SU-DHL-6 (cell line): ENCODE data around the gene MFSD2A.
"Not testable (repeated sequence)": the region's sequence is repeated elsewhere in the genome, so short reads cannot be mapped to it uniquely, and the experiment has no call there.

Experiments used
- H2AFZ ChIP-seq: fragments of 200-600 bp; sonication (generic); 2 replicates; pipeline ENCODE4 v1.6.1; 2014; ENCODE audit warnings: low read depth, mild to moderate bottlenecking, moderate library complexity, mixed read lengths, antibody characterized with exemption, low read length; ENCODE audit not compliant: severe bottlenecking
- H3F3A ChIP-seq: fragments of 200-600 bp; shearing (Covaris generic); 2 replicates; pipeline ENCODE4 v1.6.0; 2016; ENCODE audit warnings: antibody characterized with exemption, mild to moderate bottlenecking; ENCODE audit not compliant: insufficient read depth
- H3K27ac ChIP-seq: fragments of 200-600 bp; sonication (generic); 2 replicates; pipeline ENCODE4 v1.5.1; 2016; ENCODE audit warnings: low read depth, mild to moderate bottlenecking, low read length, moderate library complexity, mixed read lengths
- H3K27me3 ChIP-seq: fragments of 200-600 bp; sonication (generic), shearing (Covaris generic); 2 replicates; pipeline ENCODE4 v1.6.0; 2014; ENCODE audit warnings: mild to moderate bottlenecking, low read length
- H3K36me3 ChIP-seq: fragments of 200-600 bp; sonication (generic); 2 replicates; pipeline ENCODE4 v1.6.1; 2014; ENCODE audit warnings: mild to moderate bottlenecking, low read length, mixed read lengths
- H3K4me2 ChIP-seq: fragments of 300-600, 200-600 bp; shearing (Covaris generic), sonication (generic); 2 replicates; pipeline ENCODE4 v1.6.0; 2014; ENCODE audit warnings: low read length, low read depth, mild to moderate bottlenecking; ENCODE audit not compliant: poor library complexity, severe bottlenecking
- H3K4me3 ChIP-seq: fragments of 200-600 bp; sonication (generic); 2 replicates; pipeline ENCODE4 v1.5.1; 2014; ENCODE audit warnings: antibody characterized with exemption, low read length, mild to moderate bottlenecking, mixed read lengths; ENCODE audit not compliant: insufficient read depth, poor library complexity, severe bottlenecking
- H3K79me2 ChIP-seq: fragments of 200-600 bp; sonication (generic); 2 replicates; pipeline ENCODE4 v1.6.1; 2014; ENCODE audit warnings: mild to moderate bottlenecking, low read length, moderate library complexity; ENCODE audit not compliant: insufficient read depth
- H3K9ac ChIP-seq: fragments of 200-600 bp; sonication (generic); 2 replicates; pipeline ENCODE4 v1.7.0; 2014; ENCODE audit warnings: mild to moderate bottlenecking, low read length
- H3K9me2 ChIP-seq: fragments of 200-600 bp; sonication (generic); replicated peaks from 2 replicates; pipeline ENCODE4 v1.6.1; 2014; ENCODE audit warnings: low read length; ENCODE audit not compliant: insufficient read depth
- H3K9me3 ChIP-seq: fragments of 200-600 bp; sonication (generic); 2 replicates; pipeline ENCODE4 v1.6.1; 2014; ENCODE audit warnings: low read length, mixed read lengths; ENCODE audit not compliant: insufficient read depth
- H4K20me1 ChIP-seq: fragments of 200-600 bp; sonication (generic); 2 replicates; pipeline ENCODE4 v1.6.1; 2014; ENCODE audit warnings: low read depth, mild to moderate bottlenecking, antibody characterized with exemption, low read length, moderate library complexity, mixed read lengths
- EZH2phosphoT487 ChIP-seq: fragments of 200-600 bp; sonication (generic), shearing (Covaris generic); conservative IDR thresholded peaks from 2 replicates; pipeline ENCODE4 v1.6.1; 2018; ENCODE audit warnings: mild to moderate bottlenecking, antibody characterized with exemption, low read length, moderate library complexity, mixed read lengths
- TF ChIP-seq, protein P1 (sequence below): fragments of 200-600 bp; sonication (generic); IDR thresholded peaks from one replicate; pipeline ENCODE4 v1.5.1; 2017; ENCODE audit warnings: antibody characterized with exemption, mild to moderate bottlenecking, low read length, moderate library complexity; ENCODE audit not compliant: insufficient read depth, poor library complexity, severe bottlenecking

Gene MFSD2A

DNA sequence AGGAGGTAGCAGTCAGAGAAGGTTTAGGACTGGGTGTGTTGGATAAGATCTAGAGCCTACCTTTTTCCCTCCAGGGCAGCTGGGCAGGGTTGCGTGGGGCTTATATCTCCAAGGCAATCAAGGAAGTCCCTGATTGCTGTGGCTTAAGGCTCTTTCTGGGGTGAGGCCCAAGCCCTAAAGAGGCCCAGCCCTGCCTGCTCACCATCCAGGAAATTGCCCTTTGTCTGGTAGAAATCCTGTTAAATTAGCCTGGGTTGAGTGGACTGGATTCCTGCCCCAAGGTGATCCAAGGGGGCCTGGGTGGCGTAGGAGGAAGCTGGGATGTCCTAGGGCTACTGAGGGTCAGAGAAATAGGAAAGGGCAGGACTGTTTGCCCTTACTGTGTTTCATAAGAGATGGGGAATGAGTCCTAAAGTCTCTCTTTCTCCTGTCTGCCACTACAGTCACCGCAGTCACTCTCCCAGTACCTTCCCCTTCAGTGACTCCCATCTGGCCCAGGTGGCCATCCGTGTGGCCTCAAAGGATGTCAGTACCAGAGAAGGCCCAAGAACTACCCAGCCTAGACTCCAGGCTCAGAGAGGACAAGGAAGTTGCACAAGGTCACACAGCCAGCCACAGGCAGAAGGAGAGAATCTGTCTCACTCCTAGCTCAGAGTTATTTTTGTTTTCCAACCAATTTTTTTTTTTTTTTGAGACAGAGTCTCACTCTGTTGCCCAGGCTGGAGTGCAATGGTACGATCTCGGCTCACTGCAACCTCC lies 25.8 kb downstream of the MFSD2A start:
- Histone ChIP-seq H3K9me3 (no peaks in the 10 kb centered on the region), H4K20me1 (no peaks in the 10 kb centered on the region), H3K9me2 (no peaks in the 10 kb centered on the region), H3F3A (no peaks in the 10 kb centered on the region), H3K4me2 (no peak overlapping the region), H3K27ac (no peak overlapping the region), H3K4me3 (no peak overlapping the region), H3K27me3 (no peaks in the 10 kb centered on the region), H3K9ac (no peak overlapping the region), H3K36me3 (no peaks in the 10 kb centered on the region), H3K79me2 (no peaks in the 10 kb centered on the region), H2AFZ (no peak overlapping the region)
- TF ChIP-seq, protein P1, sequence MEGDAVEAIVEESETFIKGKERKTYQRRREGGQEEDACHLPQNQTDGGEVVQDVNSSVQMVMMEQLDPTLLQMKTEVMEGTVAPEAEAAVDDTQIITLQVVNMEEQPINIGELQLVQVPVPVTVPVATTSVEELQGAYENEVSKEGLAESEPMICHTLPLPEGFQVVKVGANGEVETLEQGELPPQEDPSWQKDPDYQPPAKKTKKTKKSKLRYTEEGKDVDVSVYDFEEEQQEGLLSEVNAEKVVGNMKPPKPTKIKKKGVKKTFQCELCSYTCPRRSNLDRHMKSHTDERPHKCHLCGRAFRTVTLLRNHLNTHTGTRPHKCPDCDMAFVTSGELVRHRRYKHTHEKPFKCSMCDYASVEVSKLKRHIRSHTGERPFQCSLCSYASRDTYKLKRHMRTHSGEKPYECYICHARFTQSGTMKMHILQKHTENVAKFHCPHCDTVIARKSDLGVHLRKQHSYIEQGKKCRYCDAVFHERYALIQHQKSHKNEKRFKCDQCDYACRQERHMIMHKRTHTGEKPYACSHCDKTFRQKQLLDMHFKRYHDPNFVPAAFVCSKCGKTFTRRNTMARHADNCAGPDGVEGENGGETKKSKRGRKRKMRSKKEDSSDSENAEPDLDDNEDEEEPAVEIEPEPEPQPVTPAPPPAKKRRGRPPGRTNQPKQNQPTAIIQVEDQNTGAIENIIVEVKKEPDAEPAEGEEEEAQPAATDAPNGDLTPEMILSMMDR = no peak
- TF ChIP-seq EZH2phosphoT487 = no peak

DNA sequence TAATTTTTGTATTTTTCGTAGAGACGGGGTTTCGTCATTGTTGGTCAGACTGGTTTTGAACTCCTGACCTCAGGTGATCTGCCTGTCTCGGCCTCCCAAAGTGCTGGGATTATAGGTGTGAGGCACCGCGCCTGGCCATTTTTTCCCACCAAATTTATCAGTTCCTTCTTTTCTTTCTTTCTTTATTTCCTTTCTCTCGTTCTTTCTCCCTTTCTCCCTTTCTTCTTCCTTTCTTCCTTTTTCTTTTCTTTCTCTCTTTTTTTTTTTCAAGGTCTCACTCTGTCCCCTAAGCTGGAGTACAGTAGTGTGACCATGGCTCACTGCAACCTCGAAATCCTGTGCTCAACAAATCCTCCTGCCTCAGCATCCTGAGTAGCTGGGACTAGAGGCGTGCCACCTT lies 26.4 kb downstream of the MFSD2A start:
- Histone ChIP-seq H3K9me2 (no peaks in the 10 kb centered on the region), H3K9me3 (no peaks in the 10 kb centered on the region), H4K20me1 (no peaks in the 10 kb centered on the region), H3K27me3 (no peaks in the 10 kb centered on the region), H2AFZ (no peak overlapping the region), H3K4me2 (no peak overlapping the region), H3K79me2 (no peaks in the 10 kb centered on the region), H3K27ac (no peak overlapping the region), H3F3A (no peaks in the 10 kb centered on the region), H3K9ac (no peak overlapping the region), H3K36me3 (no peaks in the 10 kb centered on the region), H3K4me3 (no peak overlapping the region)
- no peak for TF ChIP-seq EZH2phosphoT487
- TF ChIP-seq, protein P1 = no peak

- Histone ChIP-seq H3K27me3 (no peaks in the 10 kb centered on the region), H3K79me2 (no peaks in the 10 kb centered on the region), H3K9me2 (no peaks in the 10 kb centered on the region), H2AFZ (no peak overlapping the region), H3K4me2 (no peak overlapping the region), H3K27ac (no peak overlapping the region), H3K9me3 (no peaks in the 10 kb centered on the region), H3K36me3 (no peaks in the 10 kb centered on the region), H3F3A (no peaks in the 10 kb centered on the region), H3K9ac (no peak overlapping the region), H3K4me3 (no peak overlapping the region), H4K20me1 (no peaks in the 10 kb centered on the region)
- no peak for TF ChIP-seq EZH2phosphoT487
- TF ChIP-seq, protein P1 = no peak
Measured at GRCh38 chr1:39981945-39982344, 27.0 kb downstream of the MFSD2A start.

DNA sequence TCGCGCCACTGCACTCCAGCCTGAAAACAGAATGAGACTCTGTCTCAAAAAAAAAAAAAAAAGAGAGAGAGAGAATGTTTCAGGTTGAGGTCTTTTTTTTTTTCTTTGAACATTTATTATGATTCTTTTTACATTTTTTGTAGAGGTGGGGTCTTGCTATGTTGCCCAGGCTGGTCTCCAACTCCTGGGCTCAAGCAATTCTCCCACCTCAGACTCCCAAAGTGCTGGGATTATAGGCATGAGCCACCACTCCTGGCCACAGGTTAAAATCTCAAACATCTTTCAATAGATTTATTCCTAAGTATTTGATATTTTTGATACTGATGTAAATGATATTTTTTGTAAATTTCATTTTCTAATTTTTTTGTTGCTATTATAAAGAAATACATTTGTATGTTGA lies 29.5 kb downstream of the MFSD2A start:
- not testable (repeated sequence) for H3K9me2 ChIP-seq, H3K4me2 ChIP-seq, H3K36me3 ChIP-seq, H3K4me3 ChIP-seq, H4K20me1 ChIP-seq, H2AFZ ChIP-seq, H3F3A ChIP-seq, H3K9me3 ChIP-seq, H3K9ac ChIP-seq, H3K27ac ChIP-seq, H3K27me3 ChIP-seq, H3K79me2 ChIP-seq
